Tibial nerve (tissue), 4 donors: ENCODE data around the gene FAM200C. TPM values are rescaled to one million over a fixed set of nuclear protein-coding genes. Genes with fewer than 3 reads are reported as not detected.
"Not testable (repeated sequence)": the region's sequence is repeated elsewhere in the genome, so short reads cannot be mapped to it uniquely, and the experiment has no call there.

ENCODE experiments used
- DNase-seq, 2 donors: peaks; one replicate each; pipeline ENCODE4 v3.0.0-alpha.2; 2019; ENCODE audit warnings: low spot score in 2 of 2
- H3K27ac ChIP-seq, 4 donors: fragments of 200-600 bp; sonication (generic) in 3 of 4; one replicate each; pipeline ENCODE4 v1.5.1; 2017 to 2019; ENCODE audit warnings: mild to moderate bottlenecking in 1 of 4
- H3K27me3 ChIP-seq, 2 donors: fragments of 200-600 bp; sonication (generic) in 1 of 2; one replicate each; pipeline versions ENCODE4 v1.5.1 to v1.6.0; 2017 to 2019
- H3K36me3 ChIP-seq, 3 donors: fragments of 200-600 bp; sonication (generic); one replicate each; pipeline ENCODE4 v1.5.1; 2018 to 2019
- H3K4me1 ChIP-seq, 4 donors: fragments of 200-600 bp; sonication (generic) in 3 of 4; one replicate each; pipeline ENCODE4 v1.5.1; 2017 to 2019
- H3K4me3 ChIP-seq, 4 donors: fragments of 200-600 bp; sonication (generic) in 3 of 4; one replicate each; pipeline ENCODE4 v1.5.1; 2017 to 2019; ENCODE audit warnings: mild to moderate bottlenecking in 1 of 4, moderate library complexity in 1 of 4
- H3K9me3 ChIP-seq, 4 donors: fragments of 200-600 bp; sonication (generic) in 3 of 4; one replicate each; pipeline ENCODE4 v1.5.1; 2017 to 2019
- EP300 ChIP-seq, 2 donors: sonication (generic); formaldehyde crosslinking; IDR thresholded peaks; one replicate each; pipeline ENCODE4 v1.6.1; 2017; ENCODE audit warnings: antibody characterized with exemption in 2 of 2, mild to moderate bottlenecking in 1 of 2
- POLR2A ChIP-seq, 2 donors: fragments of 450-650 bp; IDR thresholded peaks; one replicate each; pipeline ENCODE4 v1.6.1; 2017; ENCODE audit warnings: antibody characterized with exemption in 2 of 2, mild to moderate bottlenecking in 2 of 2, moderate library complexity in 2 of 2
- WGBS, 2 donors: methylation state at CpG; one replicate each; pipeline ENCODE4 v1.1.5; 2018; 5-methylcytosine and 5-hydroxymethylcytosine counted together
- total RNA-seq, 4 donors: library from RNA; depleted of rRNA; stranded (reverse); fragments of >200 nt; gene quantifications; one replicate each; pipeline ENCODE4 v1.1.0, GENCODE V29; 2016
- TF ChIP-seq, protein P1 (sequence below), 5 experiments: fragments of 200-600 bp in 3 of 5; fragments of 450-650 bp in 2 of 5; sonication (generic) in 3 of 5; IDR thresholded peaks; one replicate each; pipeline ENCODE4 v1.5.1; 2016 to 2019; ENCODE audit warnings: antibody characterized with exemption in 5 of 5, mild to moderate bottlenecking in 3 of 5, moderate library complexity in 2 of 5

Gene FAM200C
- total RNA-seq, 4 donors from 2014 or later = 5.7 to 12.5 (median 7.1) TPM

DNA sequence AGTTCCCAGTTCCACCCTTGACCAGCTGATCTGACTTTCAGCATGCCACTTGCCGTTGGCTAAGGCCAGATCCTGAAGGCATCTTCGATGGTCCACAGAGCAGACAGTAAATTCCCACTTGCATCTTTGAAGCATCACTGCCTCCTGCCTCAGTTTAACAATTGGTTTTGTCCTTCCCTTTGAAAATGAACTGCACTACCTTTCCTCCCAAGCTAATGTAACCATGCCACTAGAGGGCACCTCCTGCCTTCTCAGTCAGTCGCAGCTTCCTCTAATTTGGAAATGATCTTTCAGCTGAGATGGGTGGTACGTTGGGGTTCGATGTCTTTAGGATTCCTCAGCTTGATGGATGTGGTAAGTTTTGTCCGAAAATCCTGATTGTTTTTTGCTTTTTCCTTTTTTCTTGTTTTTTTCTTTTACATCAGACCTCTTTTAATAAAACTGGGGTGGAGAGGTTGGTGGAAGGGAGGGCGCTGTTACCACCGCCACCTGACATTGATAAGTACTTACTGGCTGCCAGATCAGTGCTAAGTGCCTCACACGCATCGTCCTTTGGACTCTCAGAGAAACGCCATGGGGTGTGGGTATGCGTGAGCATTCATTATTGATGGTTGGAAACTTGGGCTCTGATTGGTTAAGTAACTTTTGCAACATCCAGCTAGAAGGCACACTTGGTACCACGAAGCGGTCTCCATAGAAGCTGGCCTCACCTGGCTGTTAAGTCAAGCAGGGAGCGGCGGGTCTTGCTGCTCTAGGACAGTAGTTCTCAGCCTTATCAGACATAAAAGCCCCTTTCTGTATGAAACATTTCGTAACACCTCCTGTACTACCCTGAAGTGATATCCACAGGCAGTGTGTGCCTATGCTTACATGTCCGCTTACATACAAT lies 38.7 kb upstream of the FAM200C start:
- Histone ChIP-seq H3K27me3 (no peaks in the 10 kb centered on the region), H3K9me3 (no peaks in the 10 kb centered on the region), H3K36me3 (no peaks in the 10 kb centered on the region), H3K4me3 (peak overlapping the region; percentile 22 to 53 (median 44)), H3K27ac (peak overlapping the region; percentile 6 to 78 (median 46)), H3K4me1 (peaks cover 0 to 31% (median 3%) of the 10 kb centered on the region in 4 donors)
- peak in 1 of 2 donors; percentile 66 for DNase-seq
- TF ChIP-seq, protein P1, sequence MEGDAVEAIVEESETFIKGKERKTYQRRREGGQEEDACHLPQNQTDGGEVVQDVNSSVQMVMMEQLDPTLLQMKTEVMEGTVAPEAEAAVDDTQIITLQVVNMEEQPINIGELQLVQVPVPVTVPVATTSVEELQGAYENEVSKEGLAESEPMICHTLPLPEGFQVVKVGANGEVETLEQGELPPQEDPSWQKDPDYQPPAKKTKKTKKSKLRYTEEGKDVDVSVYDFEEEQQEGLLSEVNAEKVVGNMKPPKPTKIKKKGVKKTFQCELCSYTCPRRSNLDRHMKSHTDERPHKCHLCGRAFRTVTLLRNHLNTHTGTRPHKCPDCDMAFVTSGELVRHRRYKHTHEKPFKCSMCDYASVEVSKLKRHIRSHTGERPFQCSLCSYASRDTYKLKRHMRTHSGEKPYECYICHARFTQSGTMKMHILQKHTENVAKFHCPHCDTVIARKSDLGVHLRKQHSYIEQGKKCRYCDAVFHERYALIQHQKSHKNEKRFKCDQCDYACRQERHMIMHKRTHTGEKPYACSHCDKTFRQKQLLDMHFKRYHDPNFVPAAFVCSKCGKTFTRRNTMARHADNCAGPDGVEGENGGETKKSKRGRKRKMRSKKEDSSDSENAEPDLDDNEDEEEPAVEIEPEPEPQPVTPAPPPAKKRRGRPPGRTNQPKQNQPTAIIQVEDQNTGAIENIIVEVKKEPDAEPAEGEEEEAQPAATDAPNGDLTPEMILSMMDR (IDR thresholded peaks at IDR 0.05) = peak; percentile 49 to 74 (median 69)
- TF ChIP-seq POLR2A (IDR thresholded peaks at IDR 0.05) = no peak
- 8 to 11% methylated on average over 17 to 18 of the region's 18 CpGs for WGBS, 2 donors

GRCh38 chr5:160437271-160437670 lies 37.4 kb upstream of the FAM200C start:
- H3K36me3 ChIP-seq = no peaks in the 10 kb centered on the region
- DNase-seq = no peak
- peaks cover 0 to 24% (median 3%) of the 10 kb centered on the region in 4 donors for H3K4me1 ChIP-seq
- no peak overlapping the region for H3K27ac ChIP-seq
- H3K4me3 ChIP-seq = no peak overlapping the region
- H3K9me3 ChIP-seq = no peaks in the 10 kb centered on the region
- TF ChIP-seq, protein P1 (IDR thresholded peaks at IDR 0.05) = no peak
- TF ChIP-seq POLR2A (IDR thresholded peaks at IDR 0.05) (no peak), EP300 (IDR thresholded peaks at IDR 0.05) (no peak)
- H3K27me3 ChIP-seq = no peaks in the 10 kb centered on the region

DNA sequence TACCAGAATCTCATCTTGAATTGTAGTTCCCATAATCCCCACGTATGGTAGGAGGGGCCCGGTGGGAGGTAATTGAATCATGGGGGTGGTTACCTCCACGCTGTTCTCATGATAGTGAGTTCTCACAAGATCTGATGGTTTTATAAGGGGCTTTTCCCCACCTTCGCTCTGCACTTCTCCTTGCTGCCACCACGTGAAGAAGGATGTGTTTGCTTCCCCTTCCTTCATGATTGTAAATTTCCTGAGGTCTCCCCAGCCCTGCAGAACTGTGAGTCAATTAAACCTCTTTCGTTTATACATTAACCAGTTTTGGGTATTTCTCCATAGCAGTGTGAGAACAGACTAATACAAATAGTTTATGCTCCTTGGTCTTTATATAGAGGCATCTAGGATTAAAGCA lies 36.8 kb upstream of the FAM200C start:
- not testable (repeated sequence) for H3K9me3 ChIP-seq, H3K36me3 ChIP-seq, H3K27me3 ChIP-seq, H3K4me3 ChIP-seq, DNase-seq, H3K27ac ChIP-seq
- 43 to 55% methylated on average over 6 of the region's 6 CpGs for WGBS, 2 donors
- H3K4me1 ChIP-seq = peaks cover 0 to 22% (median 3%) of the 10 kb centered on the region in 4 donors

GRCh38 chr5:160436017-160436416 lies 36.2 kb upstream of the FAM200C start:
- WGBS, 2 donors = 88% methylated on average over 4 of the region's 4 CpGs
- H3K27me3 ChIP-seq = no peaks in the 10 kb centered on the region
- H3K9me3 ChIP-seq = no peaks in the 10 kb centered on the region
- no peaks in the 10 kb centered on the region for H3K36me3 ChIP-seq
- peaks cover 0 to 15% (median 3%) of the 10 kb centered on the region in 4 donors for H3K4me1 ChIP-seq
- TF ChIP-seq, protein P1 (IDR thresholded peaks at IDR 0.05) = no peak
- no peak for TF ChIP-seq EP300 (IDR thresholded peaks at IDR 0.05)
- no peak for TF ChIP-seq POLR2A (IDR thresholded peaks at IDR 0.05)
- no peak for DNase-seq
- no peak overlapping the region for H3K27ac ChIP-seq
- H3K4me3 ChIP-seq = no peak overlapping the region

GRCh38 chr5:160435532-160435931 lies 35.7 kb upstream of the FAM200C start:
- no peaks in the 10 kb centered on the region for H3K27me3 ChIP-seq
- no peak for DNase-seq
- H3K9me3 ChIP-seq = no peaks in the 10 kb centered on the region
- TF ChIP-seq POLR2A (IDR thresholded peaks at IDR 0.05) (no peak), EP300 (IDR thresholded peaks at IDR 0.05) (no peak)
- TF ChIP-seq, protein P1 (IDR thresholded peaks at IDR 0.05) = no peak
- H3K36me3 ChIP-seq = no peaks in the 10 kb centered on the region
- H3K4me1 ChIP-seq = peaks cover 0 to 12% (median 3%) of the 10 kb centered on the region in 4 donors
- H3K4me3 ChIP-seq = no peak overlapping the region
- no peak overlapping the region for H3K27ac ChIP-seq
- WGBS, 2 donors = 68 to 89% methylated on average over 1 of the region's 1 CpG
